ENCODE results near the gene LMO7.
"Not testable (repeated sequence)": the region's sequence is repeated elsewhere in the genome, so short reads cannot be mapped to it uniquely, and the experiment has no call there.

Gene LMO7

GRCh38 chr13:75739244-75739868 is 103.2 kb downstream of the LMO7 start:
- Histone ChIP-seq H3K27ac (ENCODE audit: low read depth, low read length) (no peak overlapping the region), H2BK5ac (ENCODE audit: low read depth, low read length, poor library complexity) (no peak overlapping the region), H2AK5ac (ENCODE audit: low read length) (no peak overlapping the region), H2BK12ac (ENCODE audit: low read length) (no peak overlapping the region), H3K4me1 (ENCODE audit: control insufficient read depth in 1 of 2, insufficient read depth in 2 of 2, low read length in 2 of 2) (no peaks in the 10 kb centered on the region), H3K36me3 (ENCODE audit: control insufficient read depth in 1 of 2, insufficient read depth in 2 of 2, low read length in 2 of 2) (no peaks in the 10 kb centered on the region), H3K9me3 (ENCODE audit: insufficient read depth, low read depth, low read length) (no peaks in the 10 kb centered on the region), H3K79me2 (ENCODE audit: control insufficient read depth, insufficient read depth, low read length, poor library complexity) (no peaks in the 10 kb centered on the region), H3K9ac (ENCODE audit: low read length) (no peak overlapping the region), H3K18ac (ENCODE audit: low read length) (no peak overlapping the region), H3K4me3 (ENCODE audit: low read depth, low read length) (no peak overlapping the region), H4K91ac (ENCODE audit: low read depth, low read length) (no peak overlapping the region), H3K23ac (ENCODE audit: low read length) (no peak overlapping the region), H3K4ac (ENCODE audit: low read depth, low read length) (no peak overlapping the region), H4K8ac (ENCODE audit: low read depth, low read length) (no peak overlapping the region), H3K14ac (ENCODE audit: low read length) (no peak overlapping the region), H3K27me3 (ENCODE audit: insufficient read depth, low read length) (no peaks in the 10 kb centered on the region), H4K12ac (ENCODE audit: low read depth, low read length) (no peak overlapping the region), H2BK120ac (ENCODE audit: insufficient read depth, low read length, poor library complexity) (no peak overlapping the region), H3K79me1 (ENCODE audit: low read length) (no peaks in the 10 kb centered on the region), H3K4me2 (ENCODE audit: low read length) (no peak overlapping the region), H2AFZ (ENCODE audit: insufficient read depth, low read length, poor library complexity) (no peak overlapping the region)
- no CpG with 5 or more reads among the region's 2 CpGs for WGBS (ENCODE audit: extremely low coverage, insufficient coverage, insufficient read length)
- DNase-seq = no peak

GRCh38 chr13:75740031-75740430 is 103.9 kb downstream of the LMO7 start:
- WGBS (ENCODE audit: extremely low coverage, insufficient coverage, insufficient read length) = no CpG with 5 or more reads among the region's 4 CpGs
- no peaks in the 10 kb centered on the region for H3K27me3 ChIP-seq (ENCODE audit: insufficient read depth, low read length)
- H3K9me3 ChIP-seq (ENCODE audit: insufficient read depth, low read depth, low read length) = no peaks in the 10 kb centered on the region
- no peak overlapping the region for H2AK5ac ChIP-seq (ENCODE audit: low read length)
- no peak overlapping the region for H2AFZ ChIP-seq (ENCODE audit: insufficient read depth, low read length, poor library complexity)
- H3K4ac ChIP-seq (ENCODE audit: low read depth, low read length) = no peak overlapping the region
- no peaks in the 10 kb centered on the region for H3K79me1 ChIP-seq (ENCODE audit: low read length)
- H3K4me2 ChIP-seq (ENCODE audit: low read length) = no peak overlapping the region
- no peak overlapping the region for H3K9ac ChIP-seq (ENCODE audit: low read length)
- H3K23ac ChIP-seq (ENCODE audit: low read length) = no peak overlapping the region
- H3K4me1 ChIP-seq (ENCODE audit: control insufficient read depth in 1 of 2, insufficient read depth in 2 of 2, low read length in 2 of 2) = no peaks in the 10 kb centered on the region
- no peak overlapping the region for H3K27ac ChIP-seq (ENCODE audit: low read depth, low read length)
- H3K4me3 ChIP-seq (ENCODE audit: low read depth, low read length) = no peak overlapping the region
- H2BK12ac ChIP-seq (ENCODE audit: low read length) = no peak overlapping the region
- no peak overlapping the region for H3K14ac ChIP-seq (ENCODE audit: low read length)
- H4K91ac ChIP-seq (ENCODE audit: low read depth, low read length) = no peak overlapping the region
- H3K18ac ChIP-seq (ENCODE audit: low read length) = no peak overlapping the region
- no peak overlapping the region for H2BK5ac ChIP-seq (ENCODE audit: low read depth, low read length, poor library complexity)
- no peak for DNase-seq
- no peak overlapping the region for H4K12ac ChIP-seq (ENCODE audit: low read depth, low read length)
- peaks cover 0 to 1% of the 10 kb centered on the region in 2 experiments for H3K36me3 ChIP-seq (ENCODE audit: control insufficient read depth in 1 of 2, insufficient read depth in 2 of 2, low read length in 2 of 2)
- H3K79me2 ChIP-seq (ENCODE audit: control insufficient read depth, insufficient read depth, low read length, poor library complexity) = no peaks in the 10 kb centered on the region
- no peak overlapping the region for H2BK120ac ChIP-seq (ENCODE audit: insufficient read depth, low read length, poor library complexity)
- no peak overlapping the region for H4K8ac ChIP-seq (ENCODE audit: low read depth, low read length)

- H3K4me1 ChIP-seq (ENCODE audit: control insufficient read depth in 1 of 2, insufficient read depth in 2 of 2, low read length in 2 of 2) = not testable (repeated sequence)
Measured at GRCh38 chr13:75743072-75743471, 106.9 kb downstream of the LMO7 start.

GRCh38 chr13:75744127-75744526 is 108.0 kb downstream of the LMO7 start:
- H2BK120ac ChIP-seq (ENCODE audit: insufficient read depth, low read length, poor library complexity) = no peak overlapping the region
- no peak overlapping the region for H3K27ac ChIP-seq (ENCODE audit: low read depth, low read length)
- H3K27me3 ChIP-seq (ENCODE audit: insufficient read depth, low read length) = no peaks in the 10 kb centered on the region
- H2BK5ac ChIP-seq (ENCODE audit: low read depth, low read length, poor library complexity) = no peak overlapping the region
- H2AFZ ChIP-seq (ENCODE audit: insufficient read depth, low read length, poor library complexity) = no peak overlapping the region
- DNase-seq = no peak
- H3K4me1 ChIP-seq (ENCODE audit: control insufficient read depth in 1 of 2, insufficient read depth in 2 of 2, low read length in 2 of 2) = no peaks in the 10 kb centered on the region
- no peak overlapping the region for H3K18ac ChIP-seq (ENCODE audit: low read length)
- H3K9ac ChIP-seq (ENCODE audit: low read length) = no peak overlapping the region
- H3K23ac ChIP-seq (ENCODE audit: low read length) = no peak overlapping the region
- H3K9me3 ChIP-seq (ENCODE audit: insufficient read depth, low read depth, low read length) = no peaks in the 10 kb centered on the region
- no peak overlapping the region for H3K4me3 ChIP-seq (ENCODE audit: low read depth, low read length)
- no peak overlapping the region for H3K4ac ChIP-seq (ENCODE audit: low read depth, low read length)
- H3K14ac ChIP-seq (ENCODE audit: low read length) = no peak overlapping the region
- WGBS (ENCODE audit: extremely low coverage, insufficient coverage, insufficient read length) = no CpG with 5 or more reads among the region's 2 CpGs
- no peak overlapping the region for H2BK12ac ChIP-seq (ENCODE audit: low read length)
- H4K91ac ChIP-seq (ENCODE audit: low read depth, low read length) = no peak overlapping the region
- H3K79me1 ChIP-seq (ENCODE audit: low read length) = no peaks in the 10 kb centered on the region
- H2AK5ac ChIP-seq (ENCODE audit: low read length) = no peak overlapping the region
- no peaks in the 10 kb centered on the region for H3K79me2 ChIP-seq (ENCODE audit: control insufficient read depth, insufficient read depth, low read length, poor library complexity)
- no peak overlapping the region for H4K12ac ChIP-seq (ENCODE audit: low read depth, low read length)
- no peak overlapping the region for H3K4me2 ChIP-seq (ENCODE audit: low read length)
- H4K8ac ChIP-seq (ENCODE audit: low read depth, low read length) = no peak overlapping the region
- peaks cover 0 to 1% of the 10 kb centered on the region in 2 experiments for H3K36me3 ChIP-seq (ENCODE audit: control insufficient read depth in 1 of 2, insufficient read depth in 2 of 2, low read length in 2 of 2)

More at GRCh38 chr13:75743072-75743471, 106.9 kb downstream of the LMO7 start:
- not testable (repeated sequence) for H4K12ac ChIP-seq (ENCODE audit: low read depth, low read length); H2BK120ac ChIP-seq (ENCODE audit: insufficient read depth, low read length, poor library complexity); H3K4ac ChIP-seq (ENCODE audit: low read depth, low read length); DNase-seq; H2BK5ac ChIP-seq (ENCODE audit: low read depth, low read length, poor library complexity); H3K4me2 ChIP-seq (ENCODE audit: low read length); H4K91ac ChIP-seq (ENCODE audit: low read depth, low read length); H3K36me3 ChIP-seq (ENCODE audit: control insufficient read depth in 1 of 2, insufficient read depth in 2 of 2, low read length in 2 of 2); H3K18ac ChIP-seq (ENCODE audit: low read length); H3K79me2 ChIP-seq (ENCODE audit: control insufficient read depth, insufficient read depth, low read length, poor library complexity); H3K79me1 ChIP-seq (ENCODE audit: low read length); H2BK12ac ChIP-seq (ENCODE audit: low read length); H3K4me3 ChIP-seq (ENCODE audit: low read depth, low read length); H2AFZ ChIP-seq (ENCODE audit: insufficient read depth, low read length, poor library complexity); H3K14ac ChIP-seq (ENCODE audit: low read length); H3K27ac ChIP-seq (ENCODE audit: low read depth, low read length); H2AK5ac ChIP-seq (ENCODE audit: low read length); H4K8ac ChIP-seq (ENCODE audit: low read depth, low read length); H3K9me3 ChIP-seq (ENCODE audit: insufficient read depth, low read depth, low read length); H3K23ac ChIP-seq (ENCODE audit: low read length); H3K27me3 ChIP-seq (ENCODE audit: insufficient read depth, low read length); H3K9ac ChIP-seq (ENCODE audit: low read length)
- WGBS (ENCODE audit: extremely low coverage, insufficient coverage, insufficient read length) = no CpG with 5 or more reads among the region's 1 CpG

Measured in trophoblast cell (in vitro differentiated cells and primary cell).